VCaP (cell line): Measurements from ENCODE around the gene FBXW4.

Experiments
- H3K27ac ChIP-seq: fragments of 450-650 bp; 2 replicates; pipeline ENCODE4 v1.5.1; 2017
- CTCF ChIP-seq: fragments of 450-650 bp; conservative IDR thresholded peaks from 2 replicates; pipeline ENCODE4 v1.5.1; 2017; ENCODE audit warnings: mild to moderate bottlenecking, moderate library complexity

Gene FBXW4

DNA sequence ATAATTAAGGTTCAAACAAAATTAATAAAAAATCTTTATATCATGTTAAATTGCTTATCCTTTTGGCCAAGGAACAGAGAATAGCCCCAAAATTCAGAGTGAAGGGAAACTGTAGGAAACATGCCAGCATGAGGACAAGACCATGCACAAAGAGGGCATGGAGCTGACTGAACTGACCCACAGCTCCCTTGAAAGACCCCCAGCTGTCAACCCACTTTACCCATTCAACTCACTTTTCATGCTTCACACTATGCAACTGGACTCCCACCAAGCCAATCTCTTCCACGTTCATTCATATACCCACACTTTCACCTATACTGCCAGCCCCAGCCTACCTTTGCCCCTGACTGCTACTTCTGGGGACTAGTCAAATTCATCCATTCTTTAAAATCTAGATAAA is 10.2 kb downstream of the FBXW4 start:
- TF ChIP-seq CTCF, result no peak
- H3K27ac ChIP-seq, result no peak overlapping the region

GRCh38 chr10:101683276-101683675 is 11.7 kb downstream of the FBXW4 start:
- H3K27ac ChIP-seq, result no peak overlapping the region
- TF ChIP-seq CTCF, result no peak

DNA sequence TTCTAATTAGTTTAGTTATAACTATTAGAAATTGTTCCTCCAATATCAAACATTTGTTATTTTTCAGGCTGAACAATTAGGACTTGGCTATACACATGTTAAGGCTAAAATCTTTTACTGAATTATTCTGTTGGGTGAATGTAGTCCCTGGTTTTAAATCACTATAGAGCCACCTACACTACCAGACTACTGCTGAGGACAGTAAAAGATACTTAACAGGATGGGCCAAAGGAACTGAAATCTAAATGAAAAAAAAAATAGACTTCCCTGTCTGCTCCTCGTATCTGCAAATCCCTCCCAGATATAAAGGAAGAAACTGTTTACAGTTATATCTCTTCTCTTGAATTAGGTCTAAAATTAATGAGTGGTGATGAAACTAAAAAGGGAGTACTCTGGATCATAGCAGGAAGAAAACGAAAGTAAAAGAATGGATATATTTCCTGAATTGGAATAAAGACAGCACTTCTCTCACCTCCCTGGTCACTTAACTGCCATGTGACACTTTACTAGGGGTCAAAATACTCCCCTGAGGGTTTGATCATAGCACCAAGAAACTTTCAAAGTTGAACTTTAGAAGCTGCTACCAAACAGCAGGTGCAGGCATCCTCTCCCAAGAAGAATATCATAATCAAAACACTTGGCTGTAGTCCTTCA is 12.7 kb downstream of the FBXW4 start:
- H3K27ac ChIP-seq, result no peak overlapping the region
- TF ChIP-seq CTCF, result no peak

DNA sequence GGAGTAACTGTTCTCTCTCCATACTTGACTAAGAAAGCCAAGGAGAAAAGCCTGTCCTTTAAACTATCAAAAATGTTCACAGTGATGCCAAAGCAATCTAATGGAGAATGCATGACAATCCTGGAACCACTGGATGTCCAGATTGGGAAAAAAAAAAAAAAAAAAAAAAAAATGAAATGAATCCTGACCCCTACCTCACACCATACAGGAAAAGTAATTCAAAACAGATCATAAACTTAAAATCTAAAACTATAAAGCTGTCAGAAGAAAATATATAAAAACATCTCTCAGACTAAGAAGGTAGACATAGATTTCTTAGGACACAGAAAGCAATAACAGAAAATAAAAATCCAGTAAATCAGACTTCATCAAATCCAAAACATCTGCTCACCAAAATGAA is 18.4 kb downstream of the FBXW4 start:
- TF ChIP-seq CTCF, result no peak

GRCh38 chr10:101675115-101675514 is 19.9 kb downstream of the FBXW4 start:
- no peak overlapping the region for H3K27ac ChIP-seq
- no peak for TF ChIP-seq CTCF

More for the DNA sequence above, 18.4 kb downstream of the FBXW4 start:
- H3K27ac ChIP-seq, result no peak overlapping the region

DNA sequence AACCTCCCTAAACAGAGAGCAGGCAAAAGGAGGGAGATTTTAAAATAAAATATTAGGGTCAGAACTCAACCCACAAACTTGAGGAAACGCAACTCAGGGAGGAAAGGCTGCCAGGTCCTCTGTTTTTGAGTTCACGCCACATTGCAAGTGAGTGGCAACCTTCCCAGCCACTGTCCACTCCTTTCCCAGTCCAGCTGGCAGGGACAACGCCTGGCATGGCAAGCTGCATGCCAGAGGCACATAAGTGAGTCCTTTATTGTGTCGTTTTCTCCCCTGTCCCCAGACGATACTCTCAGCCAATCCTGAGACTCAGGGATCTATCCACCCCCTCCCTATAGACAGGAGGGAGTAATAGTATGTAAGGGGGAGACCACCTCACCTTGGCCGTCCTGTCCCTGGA is 22.4 kb downstream of the FBXW4 start:
- no peak for TF ChIP-seq CTCF
- H3K27ac ChIP-seq, result no peak overlapping the region

DNA sequence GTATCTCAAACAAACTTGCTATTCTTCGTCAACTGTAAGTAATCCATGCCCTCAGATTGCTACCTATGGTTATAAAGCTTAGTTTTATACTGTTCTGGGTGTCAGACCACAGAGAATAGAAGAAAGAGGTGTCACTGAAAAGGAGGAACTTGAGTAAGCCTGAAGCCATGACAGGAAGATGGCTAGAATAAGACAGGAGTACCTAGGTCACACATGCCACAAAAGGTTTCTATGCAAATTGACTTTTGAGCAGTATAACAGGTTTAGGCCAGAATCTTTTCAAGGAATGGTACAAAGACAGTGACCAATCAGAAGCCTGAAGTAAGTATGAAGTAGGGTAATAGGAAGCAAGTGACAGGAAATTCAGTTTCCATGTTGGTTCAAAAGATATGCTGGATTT is 23.5 kb downstream of the FBXW4 start:
- TF ChIP-seq CTCF, result no peak
- H3K27ac ChIP-seq, result no peak overlapping the region

- TF ChIP-seq CTCF, result no peak
- no peak overlapping the region for H3K27ac ChIP-seq
Measured at GRCh38 chr10:101670635-101671034, 24.3 kb downstream of the FBXW4 start.
